ENCODE results near the gene TNFRSF13B. TPM values are rescaled to one million over a fixed set of nuclear protein-coding genes. Genes with fewer than 3 reads are reported as not detected.
A peak's percentile ranks its signal among the peaks of the same experiment; 100 is the strongest.

TNFRSF13B gene
- total RNA-seq, 1 donor from 2014 or later, result 342 TPM

DNA sequence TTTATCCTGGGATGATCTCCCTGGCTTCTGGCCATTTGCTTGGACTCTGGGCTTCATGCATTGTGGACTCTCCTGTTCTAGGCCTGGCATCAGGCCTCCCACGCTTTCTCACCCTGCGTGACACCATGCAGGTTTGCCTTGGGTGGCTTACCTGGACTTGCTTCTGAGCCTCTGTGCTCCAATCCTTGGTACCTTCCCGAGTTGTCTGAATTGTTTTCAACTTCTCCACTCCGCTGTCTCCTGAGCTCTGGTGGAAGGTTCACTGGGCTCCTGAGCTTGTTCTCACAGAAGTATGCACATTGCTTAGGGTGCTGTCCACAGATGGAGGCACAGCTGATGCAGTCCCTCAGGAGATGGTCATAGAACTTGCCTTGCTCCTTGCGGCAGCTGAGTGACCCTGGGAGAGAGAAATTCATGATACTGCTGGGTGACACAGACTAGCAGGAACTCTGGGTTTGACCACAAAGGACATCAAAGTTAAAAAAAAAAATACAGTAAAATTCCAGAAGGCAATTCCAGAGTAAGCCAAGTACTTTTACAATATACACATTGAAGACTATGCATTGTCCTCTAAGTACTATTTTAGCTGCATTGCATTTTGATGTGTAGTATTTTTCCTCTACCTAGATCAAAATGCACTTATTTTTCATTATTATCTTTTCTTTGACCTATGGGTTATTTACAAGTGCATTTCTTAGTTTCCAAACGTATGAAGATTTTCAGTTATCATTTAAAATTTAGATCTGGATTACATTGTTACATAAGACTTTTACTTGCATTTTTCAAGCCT lies 23.1 kb downstream of the TNFRSF13B start:
- intact Hi-C loops (cut with micrococcal nuclease), result no loop called here
- Mint-ChIP-seq H3K4me3 (peak overlapping the region; percentile 24), H3K27ac (peak overlapping the region; percentile 30), H3K27me3 (no peaks in the 10 kb centered on the region), H3K36me3 (ENCODE audit: low read depth) (peaks cover 87% of the 10 kb centered on the region), H3K4me1 (peaks cover 65% of the 10 kb centered on the region), H3K9me3 (peaks cover 10% of the 10 kb centered on the region)
- ATAC-seq (ENCODE audit: low read depth), result no peak
- CTCF ChIA-PET, result no interaction called here
- TF ChIP-seq, protein P1, sequence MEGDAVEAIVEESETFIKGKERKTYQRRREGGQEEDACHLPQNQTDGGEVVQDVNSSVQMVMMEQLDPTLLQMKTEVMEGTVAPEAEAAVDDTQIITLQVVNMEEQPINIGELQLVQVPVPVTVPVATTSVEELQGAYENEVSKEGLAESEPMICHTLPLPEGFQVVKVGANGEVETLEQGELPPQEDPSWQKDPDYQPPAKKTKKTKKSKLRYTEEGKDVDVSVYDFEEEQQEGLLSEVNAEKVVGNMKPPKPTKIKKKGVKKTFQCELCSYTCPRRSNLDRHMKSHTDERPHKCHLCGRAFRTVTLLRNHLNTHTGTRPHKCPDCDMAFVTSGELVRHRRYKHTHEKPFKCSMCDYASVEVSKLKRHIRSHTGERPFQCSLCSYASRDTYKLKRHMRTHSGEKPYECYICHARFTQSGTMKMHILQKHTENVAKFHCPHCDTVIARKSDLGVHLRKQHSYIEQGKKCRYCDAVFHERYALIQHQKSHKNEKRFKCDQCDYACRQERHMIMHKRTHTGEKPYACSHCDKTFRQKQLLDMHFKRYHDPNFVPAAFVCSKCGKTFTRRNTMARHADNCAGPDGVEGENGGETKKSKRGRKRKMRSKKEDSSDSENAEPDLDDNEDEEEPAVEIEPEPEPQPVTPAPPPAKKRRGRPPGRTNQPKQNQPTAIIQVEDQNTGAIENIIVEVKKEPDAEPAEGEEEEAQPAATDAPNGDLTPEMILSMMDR (IDR thresholded peaks at IDR 0.05), result no peak
- POLR2A ChIA-PET, result no interaction called here
- DNase-seq, result no peak

DNA sequence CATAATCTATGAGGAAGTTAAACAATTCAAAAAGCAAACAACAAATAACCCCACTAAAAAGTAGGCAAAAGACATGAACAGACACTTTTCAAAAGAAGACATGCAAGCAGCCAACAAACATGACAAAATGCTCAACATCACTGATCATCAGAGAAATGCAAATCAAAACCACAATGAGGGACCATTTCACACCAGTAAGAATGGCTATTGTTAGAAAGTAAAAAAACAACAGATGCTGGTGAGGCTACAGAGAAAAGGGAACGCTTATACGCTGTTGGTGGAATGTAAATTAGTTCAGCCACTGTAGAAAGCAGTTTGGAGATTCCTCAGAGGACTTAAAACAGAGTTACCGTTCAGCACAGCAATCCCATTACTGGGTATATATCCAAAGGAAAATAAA lies 24.4 kb downstream of the TNFRSF13B start:
- Mint-ChIP-seq H3K36me3 (ENCODE audit: low read depth) (peaks cover 88% of the 10 kb centered on the region), H3K9me3 (peaks cover 10% of the 10 kb centered on the region), H3K27ac (peak overlapping the region; percentile 55), H3K4me3 (peak overlapping the region; percentile 4), H3K4me1 (peaks cover 64% of the 10 kb centered on the region), H3K27me3 (no peaks in the 10 kb centered on the region)
- ATAC-seq (ENCODE audit: low read depth) (peak; percentile 23), DNase-seq (no peak)
- TF ChIP-seq, protein P1 (IDR thresholded peaks at IDR 0.05), result no peak
- POLR2A ChIA-PET, result interaction anchor here (1.0 kb wide), 1 partner anchor 41 kb away, joined by 3 read pairs; no protein-coding TSS in a partner anchor
- CTCF ChIA-PET, result interaction anchor here (1.6 kb wide), 1 partner anchor 17 kb away, joined by 3 read pairs; no protein-coding TSS in a partner anchor
- intact Hi-C loops (cut with micrococcal nuclease), result loop anchor here (2.0 kb wide), 2 partner anchors 21 to 41 kb away; no protein-coding TSS in a partner anchor

DNA sequence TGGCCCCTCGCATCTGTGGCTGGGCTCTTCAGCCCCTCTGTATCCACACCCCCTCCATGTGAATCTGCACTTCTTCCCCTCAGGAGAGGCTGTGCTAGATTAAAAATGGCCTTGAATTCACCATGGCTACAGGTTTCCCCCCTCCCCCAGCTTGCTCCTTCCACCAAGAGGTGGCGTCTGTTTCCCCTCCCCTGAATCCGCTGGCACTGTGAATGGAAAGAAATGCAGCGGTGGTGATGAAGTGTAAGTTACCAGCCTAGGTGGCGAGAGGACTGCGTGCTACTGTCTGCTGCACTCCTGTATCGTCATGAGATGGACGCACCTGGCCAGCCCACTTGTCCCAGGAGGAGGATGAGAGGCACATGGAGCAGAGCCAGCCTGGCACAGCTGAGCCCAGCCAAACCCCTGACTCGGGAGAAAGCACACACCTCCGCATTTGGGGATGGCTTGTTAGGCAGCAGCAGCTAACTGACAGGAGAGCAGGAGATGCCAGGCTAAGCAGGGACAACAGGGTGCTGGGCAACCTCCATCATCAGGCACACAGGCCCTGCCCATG lies 26.2 kb downstream of the TNFRSF13B start:
- Mint-ChIP-seq H3K4me3 (peak overlapping the region; percentile 7), H3K4me1 (peaks cover 59% of the 10 kb centered on the region), H3K27me3 (no peaks in the 10 kb centered on the region), H3K27ac (peak overlapping the region; percentile 50), H3K36me3 (ENCODE audit: low read depth) (peaks cover 90% of the 10 kb centered on the region), H3K9me3 (peaks cover 10% of the 10 kb centered on the region)
- no peak for ATAC-seq (ENCODE audit: low read depth)
- no peak for DNase-seq
- CTCF ChIA-PET, result interaction anchor here (1.2 to 1.6 kb wide), 4 partner anchors 18 to 45 kb away, joined by 3 to 4 read pairs (median 4); no protein-coding TSS in a partner anchor
- TF ChIP-seq, protein P1 (IDR thresholded peaks at IDR 0.05), result no peak
- POLR2A ChIA-PET, result interaction anchor here (0.6 to 1.9 kb wide), 3 partner anchors 16 to 43 kb away, joined by 3 to 11 read pairs (median 4); no protein-coding TSS in a partner anchor
- intact Hi-C loops (cut with micrococcal nuclease), result loop anchor here (2.0 kb wide), 2 partner anchors 23 to 43 kb away; no protein-coding TSS in a partner anchor

DNA sequence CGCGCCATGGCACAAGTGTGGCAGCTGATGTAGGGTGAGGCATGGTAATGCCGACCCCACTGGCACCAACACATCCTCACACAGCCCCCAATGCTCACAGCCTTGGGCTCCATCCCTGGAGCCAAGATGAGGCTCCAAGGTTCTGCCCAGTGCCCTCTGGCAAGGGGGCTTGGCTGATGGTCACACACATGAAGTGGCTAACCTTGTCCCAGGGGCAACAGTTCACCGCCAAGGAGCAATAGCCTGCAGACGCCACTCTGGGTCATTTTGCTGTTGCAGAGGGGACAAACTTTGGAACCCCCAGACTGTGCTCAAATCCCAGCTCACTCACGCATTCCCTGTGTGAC lies 26.8 kb downstream of the TNFRSF13B start:
- intact Hi-C loops (cut with micrococcal nuclease), result no loop called here
- POLR2A ChIA-PET, result interaction anchor here (0.6 to 1.9 kb wide), 3 partner anchors 17 to 44 kb away, joined by 3 to 11 read pairs (median 4); no protein-coding TSS in a partner anchor
- no peak for ATAC-seq (ENCODE audit: low read depth)
- TF ChIP-seq, protein P1 (IDR thresholded peaks at IDR 0.05), result no peak
- peaks cover 10% of the 10 kb centered on the region for H3K9me3 Mint-ChIP-seq
- no peaks in the 10 kb centered on the region for H3K27me3 Mint-ChIP-seq
- H3K36me3 Mint-ChIP-seq (ENCODE audit: low read depth), result peaks cover 89% of the 10 kb centered on the region
- no peak for DNase-seq
- no peak overlapping the region for H3K27ac Mint-ChIP-seq
- peaks cover 58% of the 10 kb centered on the region for H3K4me1 Mint-ChIP-seq
- no peak overlapping the region for H3K4me3 Mint-ChIP-seq
- CTCF ChIA-PET, result interaction anchor here (1.2 to 1.4 kb wide), 2 partner anchors 24 to 45 kb away, joined by 3 to 4 read pairs; no protein-coding TSS in a partner anchor
